ENCODE measurements around the gene RNF133. TPM values are rescaled to one million over a fixed set of nuclear protein-coding genes. Genes with fewer than 3 reads are reported as not detected.

Gene RNF133

GRCh38 chr7:122651451-122651850 is 47.5 kb downstream of the RNF133 start:
- WGBS, 2 donors (ENCODE audit: extremely low coverage in 2 of 2, insufficient read length in 2 of 2, insufficient replicate concordance in 1 of 2), result no CpG with 5 or more reads among the region's 2 CpGs
- no peaks in the 10 kb centered on the region for H3K9me3 ChIP-seq (replicated peaks in 1 of 2; ENCODE audit: control insufficient read depth in 2 of 2, insufficient read depth in 1 of 2, low read depth in 1 of 2, low read length in 2 of 2)
- H4K8ac ChIP-seq (ENCODE audit: low read depth, low read length), result no peak overlapping the region
- H3K9ac ChIP-seq (ENCODE audit: low read depth, low read length, poor library complexity), result no peak overlapping the region
- no peak overlapping the region for H4K91ac ChIP-seq (ENCODE audit: low read depth, low read length, poor library complexity)
- no peaks in the 10 kb centered on the region for H3K4me1 ChIP-seq (ENCODE audit: control insufficient read depth in 2 of 2, insufficient read depth in 1 of 2, low read depth in 1 of 2, low read length in 2 of 2)
- DNase-seq (ENCODE audit: low spot score), result no peak
- no peak overlapping the region for H3K4me2 ChIP-seq (ENCODE audit: insufficient read depth, low read length, poor library complexity, severe bottlenecking)
- H3K4ac ChIP-seq (ENCODE audit: low read length), result no peak overlapping the region
- no peak overlapping the region for H2AFZ ChIP-seq (ENCODE audit: low read length)
- no peak overlapping the region for H3K18ac ChIP-seq (ENCODE audit: low read length)
- H2BK120ac ChIP-seq (ENCODE audit: low read depth, low read length), result no peak overlapping the region
- no peak overlapping the region for H3K27ac ChIP-seq (replicated peaks; ENCODE audit: low read length)
- H3K36me3 ChIP-seq (replicated peaks in 1 of 2; ENCODE audit: control insufficient read depth in 2 of 2, insufficient read depth in 2 of 2, low read length in 2 of 2), result no peaks in the 10 kb centered on the region
- no peak overlapping the region for H3K14ac ChIP-seq (ENCODE audit: low read length)
- no peak overlapping the region for H2BK12ac ChIP-seq (ENCODE audit: low read length)
- no peaks in the 10 kb centered on the region for H3K27me3 ChIP-seq (ENCODE audit: control insufficient read depth in 3 of 3, insufficient read depth in 3 of 3, low read depth in 1 of 3, low read length in 3 of 3)
- no peak overlapping the region for H2BK15ac ChIP-seq (ENCODE audit: low read length)
- no peak overlapping the region for H3K4me3 ChIP-seq (ENCODE audit: low read length in 2 of 2)
- no peak overlapping the region for H2AK5ac ChIP-seq (ENCODE audit: low read depth, low read length)
- H3K79me1 ChIP-seq (ENCODE audit: low read depth, low read length), result no peaks in the 10 kb centered on the region
- no peak overlapping the region for H3K23ac ChIP-seq (ENCODE audit: low read depth, low read length, poor library complexity)
- H2BK5ac ChIP-seq (ENCODE audit: low read length), result no peak overlapping the region

Small RNA genes within 50 kb of the gene (small RNA-seq; reads per million reads assigned to genes)
- not detected for gene AC006463.1 (ENCODE audit: insufficient read depth)
